Ectodermal cell (in vitro differentiated cells): ENCODE measurements around the gene CCNG1.
"Not testable (repeated sequence)": the region's sequence is repeated elsewhere in the genome, so short reads cannot be mapped to it uniquely, and the experiment has no call there.

Source experiments
- H3K27ac ChIP-seq: 2 replicates; pipeline ENCODE4 v1.7.0; 2013; ENCODE audit warnings: mild to moderate bottlenecking, low read depth, low read length; ENCODE audit not compliant: insufficient read depth, poor library complexity, severe bottlenecking
- H3K27me3 ChIP-seq: 2 replicates; pipeline ENCODE4 v1.7.0; 2013; ENCODE audit warnings: mild to moderate bottlenecking, low read length; ENCODE audit not compliant: insufficient read depth, control insufficient read depth, poor library complexity, severe bottlenecking
- H3K36me3 ChIP-seq: one replicate; pipeline ENCODE4 v1.7.0; 2013; ENCODE audit warnings: low read length; ENCODE audit not compliant: control insufficient read depth, insufficient read depth
- H3K4me1 ChIP-seq: one replicate; pipeline ENCODE4 v1.7.0; 2013; ENCODE audit warnings: low read length; ENCODE audit not compliant: control insufficient read depth, insufficient read depth
- H3K4me3 ChIP-seq: 2 replicates; pipeline ENCODE4 v1.7.0; 2013; ENCODE audit warnings: low read depth, low read length, control low read depth; ENCODE audit not compliant: insufficient read depth
- H3K9me3 ChIP-seq: 2 replicates; pipeline ENCODE4 v1.7.0; 2013; ENCODE audit warnings: mild to moderate bottlenecking, low read length, moderate library complexity; ENCODE audit not compliant: control insufficient read depth
- WGBS, 2 experiments: methylation state at CpG; one replicate each; pipeline ENCODE4 v1.1.7; 2013; ENCODE audit warnings: missing lambda C conversion rate in 2 of 2; 5-methylcytosine and 5-hydroxymethylcytosine counted together

Gene CCNG1

GRCh38 chr5:163439092-163439425 is 1.7 kb downstream of the CCNG1 start:
- WGBS, 2 experiments = 32 to 56% methylated on average over 2 of the region's 2 CpGs

DNA sequence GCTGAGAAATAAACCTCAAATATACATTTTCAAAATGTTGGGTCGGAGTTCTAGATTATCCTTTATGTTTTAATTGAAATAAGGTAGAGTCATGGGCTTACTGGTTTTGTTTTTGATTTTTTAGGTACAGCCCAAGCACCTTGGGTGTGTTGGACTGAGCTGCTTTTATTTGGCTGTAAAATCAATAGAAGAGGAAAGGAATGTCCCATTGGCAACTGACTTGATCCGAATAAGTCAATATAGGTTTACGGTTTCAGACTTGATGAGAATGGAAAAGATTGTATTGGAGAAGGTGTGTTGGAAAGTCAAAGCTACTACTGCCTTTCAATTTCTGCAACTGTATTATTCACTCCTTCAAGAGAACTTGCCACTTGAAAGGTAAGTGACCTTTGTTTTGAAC is 3.6 kb downstream of the CCNG1 start:
- H3K27ac ChIP-seq = no peak overlapping the region
- WGBS, 2 experiments = 99 to 100% methylated on average over 3 of the region's 3 CpGs
- H3K36me3 ChIP-seq = peaks cover 37% of the 10 kb centered on the region
- no peak overlapping the region for H3K4me3 ChIP-seq
- H3K9me3 ChIP-seq = no peaks in the 10 kb centered on the region
- H3K27me3 ChIP-seq = no peaks in the 10 kb centered on the region
- H3K4me1 ChIP-seq = peaks cover 9% of the 10 kb centered on the region

More at GRCh38 chr5:163439092-163439425, 1.7 kb downstream of the CCNG1 start:
- H3K27ac ChIP-seq = no peak overlapping the region
- peaks cover 9% of the 10 kb centered on the region for H3K4me1 ChIP-seq
- peaks cover 30% of the 10 kb centered on the region for H3K36me3 ChIP-seq
- peak overlapping the region; percentile 97 for H3K4me3 ChIP-seq
- H3K27me3 ChIP-seq = no peaks in the 10 kb centered on the region
- no peaks in the 10 kb centered on the region for H3K9me3 ChIP-seq

DNA sequence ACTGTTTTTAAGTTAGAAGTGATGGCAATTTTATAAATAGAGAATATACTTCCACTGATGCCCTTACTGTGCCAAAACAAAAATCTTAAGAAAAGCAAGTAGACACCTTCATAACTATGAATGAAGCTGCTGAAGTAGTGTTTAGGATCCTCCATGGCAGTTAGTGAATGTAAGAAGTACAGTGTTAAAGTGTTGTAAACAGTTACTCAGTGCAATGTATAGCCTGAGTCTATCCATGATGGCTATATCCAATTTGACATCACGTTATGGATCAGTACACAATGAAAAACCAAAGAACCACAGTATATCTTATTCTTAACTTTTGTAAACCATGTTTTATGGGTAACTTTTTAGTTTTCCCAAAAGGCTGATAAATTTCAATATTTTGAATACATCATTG is 7.1 kb downstream of the CCNG1 start:
- 100% methylated on average over 1 of the region's 1 CpG; no CpG with 5 or more reads in 1 of the 2 experiments for WGBS, 2 experiments
- H3K27me3 ChIP-seq = no peaks in the 10 kb centered on the region
- no peaks in the 10 kb centered on the region for H3K9me3 ChIP-seq
- peaks cover 46% of the 10 kb centered on the region for H3K36me3 ChIP-seq
- peaks cover 3% of the 10 kb centered on the region for H3K4me1 ChIP-seq
- no peak overlapping the region for H3K27ac ChIP-seq
- H3K4me3 ChIP-seq = no peak overlapping the region

DNA sequence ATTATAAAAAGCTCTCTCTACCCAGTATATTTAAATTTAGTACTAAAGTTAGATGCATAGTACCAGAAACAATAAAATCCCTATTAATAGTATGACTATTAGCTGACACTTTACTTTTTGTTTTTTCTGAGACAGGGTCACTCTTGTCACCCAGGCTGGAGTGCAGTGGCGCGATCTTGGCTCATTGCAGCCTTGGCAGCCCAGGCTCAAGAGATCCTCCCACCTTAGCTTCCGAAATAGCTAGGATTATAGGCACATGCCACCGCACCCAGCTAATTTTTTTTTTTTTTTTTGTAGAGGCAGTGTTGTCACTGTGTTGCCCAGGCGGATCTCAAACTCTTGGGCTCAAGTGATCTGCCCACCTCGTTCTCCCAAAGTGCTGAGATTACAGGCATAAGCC is 8.0 kb downstream of the CCNG1 start:
- Histone ChIP-seq H3K9me3 (no peaks in the 10 kb centered on the region), H3K27me3 (no peaks in the 10 kb centered on the region), H3K4me3 (no peak overlapping the region), H3K36me3 (peaks cover 46% of the 10 kb centered on the region), H3K4me1 (peaks cover 3% of the 10 kb centered on the region), H3K27ac (no peak overlapping the region)
- 91 to 94% methylated on average over 4 to 5 of the region's 6 CpGs for WGBS, 2 experiments

DNA sequence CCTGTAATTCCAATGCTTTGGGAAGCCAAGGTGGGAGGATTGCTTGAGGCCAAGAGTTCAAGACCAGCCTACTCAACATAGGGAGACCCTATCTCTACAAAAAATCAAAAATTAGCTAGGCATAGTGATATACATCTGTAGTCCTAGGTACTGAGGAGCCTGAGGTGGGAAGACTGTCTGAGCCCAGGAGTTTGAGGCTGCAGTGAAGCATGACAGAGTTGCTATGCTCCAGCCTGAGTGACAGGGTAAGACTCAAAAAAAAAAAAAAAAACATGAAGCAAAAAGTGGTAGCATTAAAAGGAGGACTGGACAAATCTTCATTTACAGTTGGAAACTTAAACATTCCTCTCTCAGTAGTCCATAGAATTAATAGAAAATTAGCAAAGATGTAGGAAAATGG is 9.8 kb downstream of the CCNG1 start:
- Histone ChIP-seq H3K36me3 (peaks cover 33% of the 10 kb centered on the region), H3K4me3 (no peak overlapping the region), H3K27ac (no peak overlapping the region), H3K27me3 (no peaks in the 10 kb centered on the region), H3K4me1 (no peaks in the 10 kb centered on the region), H3K9me3 (no peaks in the 10 kb centered on the region)

DNA sequence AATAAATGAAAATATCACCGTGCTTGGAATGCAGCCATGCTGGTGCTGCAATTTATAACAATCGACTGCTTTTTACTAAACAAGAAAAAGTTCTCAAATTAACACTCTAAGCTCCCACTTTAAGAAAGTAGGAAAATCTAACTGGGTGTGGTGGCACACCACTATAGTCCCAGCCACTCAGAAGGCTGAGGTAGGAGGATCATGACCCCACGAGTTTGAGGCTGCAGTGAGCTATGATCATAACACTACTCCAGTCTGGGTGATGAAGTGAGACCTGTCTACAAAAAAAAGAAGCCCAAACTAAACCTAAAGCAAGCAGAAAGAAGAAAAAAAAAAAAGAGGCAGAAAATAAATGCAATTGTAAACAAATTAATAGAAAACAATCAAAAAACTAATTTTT is 10.5 kb downstream of the CCNG1 start:
- no peaks in the 10 kb centered on the region for H3K27me3 ChIP-seq
- peaks cover 27% of the 10 kb centered on the region for H3K36me3 ChIP-seq
- H3K4me1 ChIP-seq = no peaks in the 10 kb centered on the region
- H3K4me3 ChIP-seq = no peak overlapping the region
- H3K27ac ChIP-seq = no peak overlapping the region
- H3K9me3 ChIP-seq = no peaks in the 10 kb centered on the region
- 100% methylated on average over 3 of the region's 3 CpGs for WGBS, 2 experiments

GRCh38 chr5:163448491-163448890 is 11.1 kb downstream of the CCNG1 start:
- H3K36me3 ChIP-seq = peaks cover 20% of the 10 kb centered on the region
- no peak overlapping the region for H3K27ac ChIP-seq
- H3K9me3 ChIP-seq = no peaks in the 10 kb centered on the region
- H3K4me3 ChIP-seq = no peak overlapping the region
- H3K27me3 ChIP-seq = no peaks in the 10 kb centered on the region
- H3K4me1 ChIP-seq = no peaks in the 10 kb centered on the region

DNA sequence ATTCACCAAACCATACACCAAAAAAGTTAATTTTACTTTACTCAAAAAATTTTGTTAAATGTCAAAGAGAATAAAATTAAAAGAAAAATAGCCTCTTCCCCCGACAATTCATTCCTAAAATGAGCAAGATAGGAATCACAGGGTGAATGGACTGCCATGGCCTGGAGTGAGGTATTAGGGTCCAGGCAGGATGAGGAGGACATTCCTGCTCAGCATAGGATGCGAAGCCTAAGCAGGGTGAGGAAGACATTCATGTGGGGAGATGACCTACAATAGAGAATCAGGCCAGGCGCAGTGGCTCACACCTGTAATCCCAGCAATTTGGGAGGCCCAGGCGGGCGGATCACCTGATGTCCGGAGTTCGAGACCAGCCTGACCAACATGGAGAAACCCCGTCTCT is 14.1 kb downstream of the CCNG1 start:
- H3K4me1 ChIP-seq = no peaks in the 10 kb centered on the region
- no peak overlapping the region for H3K27ac ChIP-seq
- H3K9me3 ChIP-seq = no peaks in the 10 kb centered on the region
- H3K4me3 ChIP-seq = no peak overlapping the region
- peaks cover 22% of the 10 kb centered on the region for H3K36me3 ChIP-seq
- 94 to 95% methylated on average over 8 of the region's 8 CpGs for WGBS, 2 experiments
- H3K27me3 ChIP-seq = no peaks in the 10 kb centered on the region

GRCh38 chr5:163453705-163454104 is 16.3 kb downstream of the CCNG1 start:
- 82% methylated on average over 1 of the region's 1 CpG; no CpG with 5 or more reads in 1 of the 2 experiments for WGBS, 2 experiments
- no peak overlapping the region for H3K4me3 ChIP-seq
- H3K27me3 ChIP-seq = no peaks in the 10 kb centered on the region
- no peak overlapping the region for H3K27ac ChIP-seq
- H3K36me3 ChIP-seq = peaks cover 14% of the 10 kb centered on the region
- H3K4me1 ChIP-seq = peaks cover 4% of the 10 kb centered on the region
- no peaks in the 10 kb centered on the region for H3K9me3 ChIP-seq

- not testable (repeated sequence) for H3K4me3 ChIP-seq, H3K27ac ChIP-seq, H3K9me3 ChIP-seq, H3K27me3 ChIP-seq, H3K4me1 ChIP-seq
- WGBS, 2 experiments = 92 to 98% methylated on average over 17 of the region's 17 CpGs
- H3K36me3 ChIP-seq = peaks cover 14% of the 10 kb centered on the region
Measured at GRCh38 chr5:163455406-163455805, 18.0 kb downstream of the CCNG1 start.

DNA sequence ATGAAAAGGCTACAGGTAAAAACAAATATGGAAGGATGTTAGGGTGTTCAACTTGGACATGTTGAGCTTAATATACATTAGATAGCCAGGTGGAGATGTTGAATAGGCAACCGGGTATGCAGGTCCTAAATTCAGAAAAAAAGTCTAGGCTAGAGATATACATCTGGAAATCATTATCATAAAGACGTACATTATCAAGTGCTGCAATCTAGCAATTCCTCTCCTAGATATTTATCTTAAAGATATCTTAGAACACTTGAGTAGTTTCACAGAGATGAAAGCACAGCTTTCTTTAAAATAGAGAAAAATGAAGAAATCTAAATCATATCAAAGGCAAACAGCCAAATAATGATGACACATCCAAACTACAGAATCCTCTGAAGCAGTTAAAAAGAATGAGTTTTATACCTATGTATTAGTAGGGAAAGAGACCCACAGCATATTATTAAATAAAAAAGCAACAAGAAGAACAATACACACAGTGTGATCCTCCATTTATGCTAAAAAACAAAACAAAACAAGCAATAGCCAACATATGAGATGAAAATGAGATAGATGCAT is 18.7 kb downstream of the CCNG1 start:
- no peaks in the 10 kb centered on the region for H3K27me3 ChIP-seq
- H3K4me1 ChIP-seq = peaks cover 4% of the 10 kb centered on the region
- H3K4me3 ChIP-seq = no peak overlapping the region
- H3K27ac ChIP-seq = no peak overlapping the region
- WGBS, 2 experiments = 89 to 96% methylated on average over 2 of the region's 2 CpGs
- H3K9me3 ChIP-seq = no peaks in the 10 kb centered on the region
- H3K36me3 ChIP-seq = peaks cover 14% of the 10 kb centered on the region
